HG03439 (cell line): ENCODE measurements around the gene CITED1.

ENCODE experiments used
- ATAC-seq: cut with Tn5 transposase; IDR thresholded peaks from one replicate; pipeline ENCODE4 v1.9.1; 2021; ENCODE audit warnings: mild to moderate bottlenecking, moderate library complexity; ENCODE audit not compliant: unreplicated experiment

Gene CITED1

GRCh38 chrX:72271812-72272211 lies 33.9 kb downstream of the CITED1 start:
- ATAC-seq: no peak

- no peak for ATAC-seq
Observed at GRCh38 chrX:72271091-72271788, 34.5 kb downstream of the CITED1 start.

- ATAC-seq: no peak
Observed at GRCh38 chrX:72270316-72270866, 35.3 kb downstream of the CITED1 start.

GRCh38 chrX:72269671-72270251 lies 36.0 kb downstream of the CITED1 start:
- no peak for ATAC-seq

GRCh38 chrX:72268597-72269365 lies 36.9 kb downstream of the CITED1 start:
- ATAC-seq: no peak

GRCh38 chrX:72265263-72265662 lies 40.5 kb downstream of the CITED1 start:
- ATAC-seq: no peak

DNA sequence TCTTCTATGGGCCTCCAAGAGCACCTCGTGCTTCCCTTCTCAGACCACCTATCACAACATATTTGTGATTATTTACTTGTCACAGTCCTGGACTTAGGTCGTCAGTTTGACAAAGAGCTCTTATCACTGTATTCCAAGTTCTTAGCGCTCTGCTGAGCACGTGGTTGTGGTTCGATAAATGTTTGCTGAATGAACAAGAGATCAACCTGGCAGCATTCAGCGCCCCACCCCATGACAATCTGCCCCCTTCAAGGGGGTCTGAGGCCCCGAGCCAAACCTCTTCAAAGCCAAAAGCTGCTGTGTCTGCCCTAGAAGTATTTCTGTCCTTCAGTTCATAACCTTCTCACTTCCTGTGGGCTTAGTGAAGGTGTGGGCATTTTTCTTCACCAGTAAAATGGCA lies 43.6 kb downstream of the CITED1 start:
- ATAC-seq: no peak

- no peak for ATAC-seq
Observed at GRCh38 chrX:72260448-72260847, 45.3 kb downstream of the CITED1 start.

DNA sequence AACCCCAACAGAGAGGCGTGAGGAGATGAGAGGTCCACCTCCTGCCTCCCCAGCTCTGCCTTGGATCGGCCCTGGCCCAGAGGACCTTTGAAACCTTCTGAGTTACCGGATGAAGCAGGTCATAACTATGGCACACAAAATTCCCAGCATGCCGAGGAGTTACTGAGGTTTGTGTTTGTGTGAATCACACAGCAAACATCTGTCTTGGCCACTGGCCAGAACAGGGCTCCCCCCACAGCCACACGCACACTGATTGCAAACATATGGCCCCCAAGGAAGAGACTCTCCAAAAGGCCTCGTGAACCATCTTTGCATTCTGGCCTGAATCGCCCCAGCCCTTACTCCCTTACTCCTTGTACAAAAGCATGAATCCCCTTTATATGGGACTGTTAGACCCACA lies 47.5 kb downstream of the CITED1 start:
- no peak for ATAC-seq

DNA sequence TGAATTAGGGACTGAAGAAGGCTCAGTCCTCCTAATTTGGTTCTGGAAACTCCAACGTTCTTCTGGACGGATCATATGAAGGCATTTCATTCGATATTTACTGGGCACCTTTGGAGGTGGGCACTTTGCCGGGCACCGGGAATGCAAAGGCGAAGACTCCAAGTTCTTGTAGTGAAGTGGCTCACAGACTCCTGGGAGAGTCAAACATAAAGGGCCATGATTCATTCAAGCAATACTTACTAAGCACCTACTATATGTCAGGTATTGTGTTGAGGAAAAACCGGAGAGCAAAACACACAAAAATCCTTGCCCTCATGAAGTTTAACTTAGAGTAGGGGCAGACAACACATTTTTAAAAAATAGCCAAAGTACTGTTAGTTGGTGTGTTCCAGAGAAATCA lies 49.9 kb downstream of the CITED1 start:
- no peak for ATAC-seq

- ATAC-seq: no peak
Observed at GRCh38 chrX:72255445-72255844, 50.3 kb downstream of the CITED1 start.

GRCh38 chrX:72254816-72255215 lies 50.9 kb downstream of the CITED1 start:
- no peak for ATAC-seq

- no peak for ATAC-seq
Observed at GRCh38 chrX:72253686-72254085, 52.0 kb downstream of the CITED1 start.
